Activated T-cell treated with anti-CD3 and anti-CD28 coated beads for 1 hour (primary cell): ENCODE results near the gene GRIN2A.
"Not testable (repeated sequence)": the region's sequence is repeated elsewhere in the genome, so short reads cannot be mapped to it uniquely, and the experiment has no call there.

Experiments used
- DNase-seq: peaks from one replicate; pipeline ENCODE4 v3.0.0-alpha.2; 2020; ENCODE audit warnings: low read depth

Gene GRIN2A

GRCh38 chr16:9911989-9912388, 270.2 kb downstream of the GRIN2A start:
- no peak for DNase-seq

GRCh38 chr16:9911231-9911630, 271.0 kb downstream of the GRIN2A start:
- no peak for DNase-seq

- DNase-seq = no peak
Measured at GRCh38 chr16:9909072-9909825, 273.0 kb downstream of the GRIN2A start.

- no peak for DNase-seq
Measured at GRCh38 chr16:9908613-9909012, 273.6 kb downstream of the GRIN2A start.

- DNase-seq = no peak
Measured at GRCh38 chr16:9907752-9908151, 274.5 kb downstream of the GRIN2A start.

- DNase-seq = no peak
Measured at GRCh38 chr16:9906218-9906617, 276.0 kb downstream of the GRIN2A start.

GRCh38 chr16:9904526-9904925, 277.7 kb downstream of the GRIN2A start:
- DNase-seq = no peak

- no peak for DNase-seq
Measured at GRCh38 chr16:9900576-9900975, 281.7 kb downstream of the GRIN2A start.

- no peak for DNase-seq
Measured at GRCh38 chr16:9898555-9898954, 283.7 kb downstream of the GRIN2A start.

- DNase-seq = no peak
Measured at GRCh38 chr16:9898124-9898523, 284.1 kb downstream of the GRIN2A start.

- DNase-seq = no peak
Measured at GRCh38 chr16:9895817-9896216, 286.4 kb downstream of the GRIN2A start.

GRCh38 chr16:9885876-9886275, 296.4 kb downstream of the GRIN2A start:
- DNase-seq = no peak

GRCh38 chr16:9885467-9885866, 296.8 kb downstream of the GRIN2A start:
- no peak for DNase-seq

- DNase-seq = not testable (repeated sequence)
Measured at GRCh38 chr16:9875981-9876380, 306.2 kb downstream of the GRIN2A start.

GRCh38 chr16:9874219-9874618, 308.0 kb downstream of the GRIN2A start:
- DNase-seq = no peak

- DNase-seq = no peak
Measured at GRCh38 chr16:9870962-9871361, 311.3 kb downstream of the GRIN2A start.

GRCh38 chr16:9869776-9870175, 312.5 kb downstream of the GRIN2A start:
- no peak for DNase-seq

GRCh38 chr16:9868606-9869149, 313.6 kb downstream of the GRIN2A start:
- no peak for DNase-seq

- no peak for DNase-seq
Measured at GRCh38 chr16:9867176-9867575, 315.1 kb downstream of the GRIN2A start.

- no peak for DNase-seq
Measured at GRCh38 chr16:9864461-9864860, 317.8 kb downstream of the GRIN2A start.

GRCh38 chr16:9862327-9862726, 319.9 kb downstream of the GRIN2A start:
- no peak for DNase-seq

- no peak for DNase-seq
Measured at GRCh38 chr16:9860876-9861275, 321.4 kb downstream of the GRIN2A start.

- DNase-seq = no peak
Measured at GRCh38 chr16:9859701-9860327, 322.4 kb downstream of the GRIN2A start.

GRCh38 chr16:9854675-9855074, 327.6 kb downstream of the GRIN2A start:
- no peak for DNase-seq
